Astrocyte of the spinal cord (primary cell): ENCODE data around the gene TBRG1.
"Not testable (repeated sequence)": the region's sequence is repeated elsewhere in the genome, so short reads cannot be mapped to it uniquely, and the experiment has no call there.

Source experiments
- DNase-seq: peaks from one replicate; pipeline ENCODE4 v3.0.0; 2011; ENCODE audit warnings: low read depth, low spot score
- H3K4me3 ChIP-seq: 2 replicates; pipeline ENCODE4 v1.5.1; 2011; ENCODE audit warnings: low read depth, mild to moderate bottlenecking, low read length, moderate library complexity
- CTCF ChIP-seq: IDR thresholded peaks from 2 replicates; pipeline ENCODE4 v1.5.1; 2012; ENCODE audit warnings: low read depth, mild to moderate bottlenecking, low read length, inconsistent platforms
- in situ Hi-C: cut with HindIII; loops from 2 replicates; pipeline ENCODE4 v1.10.0; 2017; ENCODE audit warnings: low sequenced_read_pairs

TBRG1 gene

DNA sequence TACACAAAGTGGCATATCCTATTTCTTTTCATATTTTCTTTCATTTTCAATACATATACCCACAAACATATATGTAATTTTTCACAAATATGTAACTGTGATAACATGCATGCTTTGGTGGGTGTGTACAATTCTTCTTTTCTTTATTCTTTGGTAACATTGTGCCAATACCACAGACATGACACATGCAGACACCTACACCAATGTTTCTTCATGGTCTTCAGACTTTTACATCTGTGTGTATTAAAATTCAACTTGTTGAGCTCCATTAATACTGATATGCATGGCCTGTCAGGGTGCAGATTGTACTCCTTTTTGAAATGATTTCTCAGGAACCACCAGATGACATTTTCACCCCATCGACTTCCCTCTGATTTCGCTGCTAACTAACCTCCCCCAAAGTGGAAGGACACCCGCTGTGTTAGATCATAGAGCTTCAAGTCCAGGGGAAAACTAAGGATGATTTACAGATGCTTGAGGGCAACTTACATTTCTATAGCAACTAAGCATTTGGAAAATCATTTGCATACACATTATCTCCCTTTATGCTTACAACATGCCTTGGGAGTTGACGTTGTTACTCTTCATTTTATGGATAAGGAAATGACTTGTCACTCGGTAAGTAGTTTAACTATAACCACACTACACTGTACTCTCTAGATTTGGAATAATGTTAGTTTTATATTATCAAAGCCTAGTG, 21.9 kb upstream of the TBRG1 start:
- in situ Hi-C loops: no loop called here
- no peak for DNase-seq
- no peak overlapping the region for H3K4me3 ChIP-seq
- no peak for TF ChIP-seq CTCF

DNA sequence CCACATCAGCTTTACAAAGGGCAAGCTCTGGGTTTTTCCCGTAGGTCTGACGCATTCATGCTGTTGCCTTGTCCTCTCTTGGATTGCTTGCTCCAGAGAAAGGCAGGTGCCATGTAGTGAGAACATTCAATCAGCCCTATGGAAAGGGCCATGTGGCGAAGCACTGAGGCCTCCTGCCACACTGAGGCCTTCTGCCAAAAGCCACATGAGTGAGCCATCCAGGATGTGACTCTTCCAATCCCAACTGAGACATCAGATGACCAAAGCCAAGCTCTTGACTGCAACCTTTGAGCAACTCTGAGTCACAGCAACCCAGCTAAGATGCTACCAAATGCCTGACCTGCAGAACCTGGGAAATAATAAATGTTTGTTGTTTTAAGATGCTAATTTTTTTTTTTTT, 20.5 kb upstream of the TBRG1 start:
- in situ Hi-C loops: no loop called here
- DNase-seq: peak; percentile 25

GRCh38 chr11:124602723-124603122, 19.9 kb upstream of the TBRG1 start:
- in situ Hi-C loops, DNase-seq, H3K4me3 ChIP-seq: not testable (repeated sequence)

More for the DNA sequence above, 20.5 kb upstream of the TBRG1 start:
- no peak overlapping the region for H3K4me3 ChIP-seq
- TF ChIP-seq CTCF: no peak

DNA sequence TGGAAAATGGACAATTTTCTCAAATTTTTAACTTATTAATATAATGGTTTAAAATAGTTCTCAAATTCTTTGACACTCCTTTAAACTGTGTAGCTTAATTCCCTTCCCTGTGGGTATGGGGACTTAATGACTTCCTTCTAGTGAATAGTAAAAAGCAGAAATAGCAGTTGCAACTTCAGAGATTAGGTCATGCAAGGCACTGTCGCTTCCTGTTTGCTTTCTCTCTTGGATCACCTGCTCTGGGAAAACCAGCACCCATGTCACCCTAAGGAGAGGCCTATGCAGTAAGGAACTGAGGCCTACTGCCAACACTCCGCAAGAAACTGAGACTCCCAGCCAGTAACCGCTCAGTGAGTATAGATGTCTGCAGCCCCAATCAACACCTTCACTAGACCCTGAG, 16.9 kb upstream of the TBRG1 start:
- no peak for DNase-seq
- H3K4me3 ChIP-seq: no peak overlapping the region
- in situ Hi-C loops: no loop called here
- no peak for TF ChIP-seq CTCF

DNA sequence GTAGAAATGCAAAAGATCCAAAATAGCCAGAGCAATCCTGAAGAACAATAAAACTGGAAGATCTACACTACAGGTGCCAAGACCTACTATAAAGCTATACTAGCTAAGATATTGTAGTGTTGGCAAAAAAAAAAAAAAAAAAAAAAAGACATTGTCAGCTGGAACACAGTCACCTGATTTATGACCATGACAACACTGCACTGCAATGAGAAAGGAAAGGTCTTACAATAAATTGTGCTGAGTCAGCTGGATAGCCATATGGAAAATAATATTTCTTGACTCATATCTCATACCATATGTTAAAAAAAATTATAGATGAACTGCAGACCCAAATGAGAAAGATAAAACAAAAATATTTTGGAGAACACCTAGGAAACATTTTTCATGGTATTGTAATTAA, 14.5 kb upstream of the TBRG1 start:
- no peak overlapping the region for H3K4me3 ChIP-seq
- in situ Hi-C loops: no loop called here
- TF ChIP-seq CTCF: no peak
- no peak for DNase-seq

GRCh38 chr11:124610295-124610694, 12.4 kb upstream of the TBRG1 start:
- no peak for DNase-seq
- in situ Hi-C loops: no loop called here
- H3K4me3 ChIP-seq: no peak overlapping the region
- no peak for TF ChIP-seq CTCF

DNA sequence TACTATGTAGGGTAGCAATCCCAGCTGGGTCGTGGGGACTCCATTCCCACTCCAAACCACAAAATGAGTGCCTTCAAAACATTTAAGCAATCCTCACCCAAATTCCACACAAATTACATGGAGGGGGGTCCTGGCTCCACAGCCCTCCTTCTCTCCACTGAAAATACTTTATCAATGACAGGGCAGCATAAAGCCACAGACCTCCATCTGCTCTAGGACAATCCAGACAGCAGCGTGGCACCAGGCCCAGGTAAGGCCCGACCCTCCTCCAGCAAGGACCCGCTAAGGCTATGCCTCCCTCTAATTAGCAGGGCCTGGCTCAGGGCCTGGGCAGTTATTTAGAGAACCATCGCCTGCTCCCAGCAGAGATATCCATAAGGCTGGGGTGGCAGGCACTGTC, 11.6 kb upstream of the TBRG1 start, which contains the start of gene PANX3:
Gene PANX3 (plus strand): TSS at position 365 of the 400 bp plus-strand sequence. CDS start 129 bp downstream, outside the sequence.
- TF ChIP-seq CTCF: no peak
- in situ Hi-C loops: no loop called here
- DNase-seq: peak; percentile 24
- H3K4me3 ChIP-seq: no peak within 1 kb of the TSS
